HG02885 (cell line): ENCODE data around the gene CBX6.
A peak's percentile ranks its signal among the peaks of the same experiment; 100 is the strongest.

Source experiments
- ATAC-seq: cut with Tn5 transposase; IDR thresholded peaks from one replicate; pipeline ENCODE4 v1.9.1; 2021; ENCODE audit warnings: mild to moderate bottlenecking; ENCODE audit not compliant: unreplicated experiment, poor library complexity

CBX6 gene

GRCh38 chr22:38874529-38875222 is 2.7 kb upstream of the CBX6 start:
- ATAC-seq: no peak

- ATAC-seq: no peak
Observed at GRCh38 chr22:38873469-38874411, 1.7 kb upstream of the CBX6 start.

GRCh38 chr22:38872831-38873248 is 824 bp upstream of the CBX6 start:
- ATAC-seq: no peak

GRCh38 chr22:38871360-38872171 is 450 bp downstream of the CBX6 start:
- ATAC-seq: peak; percentile 18

- no peak for ATAC-seq
Observed at GRCh38 chr22:38870791-38871359, 1.1 kb downstream of the CBX6 start.

GRCh38 chr22:38870312-38870741 is 1.7 kb downstream of the CBX6 start:
- no peak for ATAC-seq

- no peak for ATAC-seq
Observed at GRCh38 chr22:38869663-38870062, 2.4 kb downstream of the CBX6 start.

GRCh38 chr22:38868886-38869381 is 3.1 kb downstream of the CBX6 start:
- no peak for ATAC-seq

GRCh38 chr22:38868286-38868721 is 3.7 kb downstream of the CBX6 start:
- no peak for ATAC-seq

GRCh38 chr22:38867471-38868285 is 4.3 kb downstream of the CBX6 start:
- ATAC-seq: no peak

- no peak for ATAC-seq
Observed at GRCh38 chr22:38867124-38867455, 4.9 kb downstream of the CBX6 start.

GRCh38 chr22:38866399-38867123 is 5.5 kb downstream of the CBX6 start:
- ATAC-seq: no peak

- no peak for ATAC-seq
Observed at GRCh38 chr22:38866024-38866398, 6.0 kb downstream of the CBX6 start.

- ATAC-seq: no peak
Observed at GRCh38 chr22:38865201-38866023, 6.6 kb downstream of the CBX6 start.

GRCh38 chr22:38864361-38865191 is 7.4 kb downstream of the CBX6 start:
- no peak for ATAC-seq

- no peak for ATAC-seq
Observed at GRCh38 chr22:38863531-38864131, 8.4 kb downstream of the CBX6 start.
